K562 (cell line): ENCODE data around the gene MTHFR. TPM values are rescaled to one million over a fixed set of nuclear protein-coding genes. Genes with fewer than 3 reads are reported as not detected.

ENCODE experiments used
- ATF6 ChIP-seq: sonication (generic); formaldehyde crosslinking; IDR thresholded peaks from 2 replicates; pipeline ENCODE4 v1.4.0; 2020; ENCODE audit warnings: mild to moderate bottlenecking, missing genetic modification reagents
- FOXJ3 ChIP-seq: sonication (generic); formaldehyde crosslinking; IDR thresholded peaks from 2 replicates; pipeline ENCODE4 v1.4.0; 2020; ENCODE audit warnings: mild to moderate bottlenecking, missing genetic modification reagents
- HDAC8 ChIP-seq: fragments of 450-650 bp; IDR thresholded peaks from 2 replicates; pipeline ENCODE4 v1.6.1; 2016; ENCODE audit warnings: mild to moderate bottlenecking, missing genetic modification characterization, moderate library complexity, missing compliant biosample characterization
- IRF2 ChIP-seq: sonication (generic); formaldehyde crosslinking; IDR thresholded peaks from 2 replicates; pipeline ENCODE4 v1.8.1; 2022; ENCODE audit warnings: mild to moderate bottlenecking, missing genetic modification reagents
- NCOA2 ChIP-seq, 2 experiments: fragments of 450-650 bp; IDR thresholded peaks; 2 replicates each; pipeline ENCODE4 v1.6.1; 2018; ENCODE audit warnings: mild to moderate bottlenecking in 2 of 2, moderate library complexity in 1 of 2; ENCODE audit not compliant: partially characterized antibody in 2 of 2
- NR0B1 ChIP-seq: fragments of 450-650 bp; IDR thresholded peaks from one replicate; pipeline ENCODE4 v1.6.1; 2018; ENCODE audit warnings: mild to moderate bottlenecking, moderate library complexity; ENCODE audit not compliant: partially characterized antibody
- TAF1 ChIP-seq: IDR thresholded peaks from 2 replicates; pipeline ENCODE4 v1.6.1; 2011; ENCODE audit warnings: mild to moderate bottlenecking, low read length, moderate library complexity; ENCODE audit not compliant: insufficient read depth, control insufficient read depth, severe bottlenecking; ENCODE audit errors: extremely low read depth
- ZNF318 ChIP-seq, 2 experiments: fragments of 450-650 bp; IDR thresholded peaks; 2 replicates each; pipeline ENCODE4 v1.6.1; 2016; ENCODE audit warnings: mild to moderate bottlenecking in 2 of 2, borderline replicate concordance in 1 of 2, low read depth in 1 of 2, moderate library complexity in 1 of 2
- ZNF561 ChIP-seq: fragments of 450-650 bp; formaldehyde crosslinking; conservative IDR thresholded peaks from 2 replicates; pipeline ENCODE4 v1.4.0; 2020; ENCODE audit warnings: mild to moderate bottlenecking, moderate library complexity
- polyA plus RNA-seq, 8 experiments: library from polyadenylated mRNA; depleted of rRNA in 4 of 8; stranded (reverse) in 5 of 8; unstranded in 3 of 8; fragments of >200 nt; fragmentation: Nextera tagmentation in 2 of 8; fragmentation: Illumina TruSeq in 1 of 8; extraction: Ambion mirVana in 2 of 8; extraction: Trizol in 1 of 8; gene quantifications; 2 replicates each; pipeline versions ENCODE4 v1.2.1 to v1.2.3, GENCODE V29; 2011 to 2014; ENCODE audit warnings: inconsistent platforms in 1 of 8, missing spikeins in 1 of 8
- total RNA-seq, 7 experiments: library from RNA; depleted of rRNA in 6 of 7; stranded (reverse); fragments of >200 nt in 6 of 7; fragmentation: Illumina TruSeq in 2 of 7; extraction: Trizol in 2 of 7; gene quantifications; 2 replicates each; pipeline versions ENCODE4 v1.2.1 to v1.2.3, GENCODE V29; 2011 to 2021; ENCODE audit warnings: low replicate concordance in 1 of 7
- TF ChIP-seq, protein P1 (sequence below): sonication (generic); formaldehyde crosslinking; IDR thresholded peaks from 2 replicates; pipeline ENCODE4 v1.8.0; 2022; ENCODE audit warnings: missing genetic modification reagents, mild to moderate bottlenecking, borderline replicate concordance

Gene MTHFR
- total and polyA plus RNA-seq, 9 of the 15 experiments (the other 6 are each of a cell fraction or from before 2014, with no cell fraction given) = 5.0 to 104 (median 62.6) TPM

DNA sequence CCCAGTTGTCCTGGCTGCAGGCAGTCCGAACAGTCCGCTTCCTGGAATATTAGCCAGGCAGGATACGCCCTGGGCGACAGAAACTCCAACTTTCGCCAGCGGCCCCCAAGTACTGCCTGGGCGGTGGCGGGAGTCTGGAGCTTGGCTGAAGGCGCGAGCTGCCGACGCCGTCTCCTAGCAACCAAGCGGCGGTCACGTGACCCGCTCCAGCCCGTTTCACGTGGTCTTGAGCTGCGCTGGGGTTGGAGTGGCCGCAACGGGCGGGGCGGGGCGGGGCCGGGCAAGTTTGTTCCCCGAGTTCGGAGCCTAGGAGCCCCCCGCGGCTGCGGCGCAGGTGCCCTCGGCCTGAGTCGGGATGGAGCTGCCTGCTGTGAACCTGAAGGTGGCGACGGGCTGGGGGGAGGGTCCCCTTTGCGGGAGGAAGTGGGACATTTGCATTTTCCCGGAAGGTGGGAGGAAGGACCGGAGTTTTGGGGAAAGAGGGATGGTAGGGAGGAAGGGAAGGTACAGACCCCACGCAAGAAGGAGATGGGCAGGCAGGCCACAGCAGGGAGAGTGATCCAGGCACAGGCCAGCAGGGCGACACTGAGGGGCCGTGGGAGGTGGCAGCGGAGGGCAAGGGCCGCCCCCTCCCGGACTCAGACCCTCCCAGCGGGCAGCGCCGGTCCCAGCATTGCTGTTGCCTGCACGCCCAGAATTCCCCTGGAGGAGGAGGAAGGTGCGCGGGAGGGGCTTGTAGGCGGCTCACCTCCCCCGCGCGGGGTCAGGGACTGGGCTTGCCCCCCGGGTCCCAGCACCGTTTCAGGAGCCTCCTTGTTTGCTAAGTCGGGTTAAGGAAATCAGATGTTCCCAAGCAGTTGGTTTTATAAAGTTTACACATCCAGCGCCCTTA, 69.7 kb downstream of the MTHFR start, which contains the start of gene AGTRAP (continued):
- TF ChIP-seq ATF6 (CRISPR knock-in tag) (no peak), TAF1 (peak; percentile 29), ZNF561 (CRISPR knock-in tag) (0 out of 2 replicates have a peak, but pooled peaks have one; percentile 9), IRF2 (CRISPR knock-in tag) (no peak), NCOA2 (IDR thresholded peaks at IDR 0.05; ENCODE audit: partially characterized antibody in 2 of 2) (no peak), HDAC8 (tag) (0 out of 2 replicates have a peak, but pooled peaks have one; percentile 44), ZNF318 (IDR thresholded peaks at IDR 0.05; ENCODE audit: borderline replicate concordance in 1 of 2, low read depth in 1 of 2) (no peak), FOXJ3 (CRISPR knock-in tag) (no peak), NR0B1 (no peak)
- TF ChIP-seq, protein P1, sequence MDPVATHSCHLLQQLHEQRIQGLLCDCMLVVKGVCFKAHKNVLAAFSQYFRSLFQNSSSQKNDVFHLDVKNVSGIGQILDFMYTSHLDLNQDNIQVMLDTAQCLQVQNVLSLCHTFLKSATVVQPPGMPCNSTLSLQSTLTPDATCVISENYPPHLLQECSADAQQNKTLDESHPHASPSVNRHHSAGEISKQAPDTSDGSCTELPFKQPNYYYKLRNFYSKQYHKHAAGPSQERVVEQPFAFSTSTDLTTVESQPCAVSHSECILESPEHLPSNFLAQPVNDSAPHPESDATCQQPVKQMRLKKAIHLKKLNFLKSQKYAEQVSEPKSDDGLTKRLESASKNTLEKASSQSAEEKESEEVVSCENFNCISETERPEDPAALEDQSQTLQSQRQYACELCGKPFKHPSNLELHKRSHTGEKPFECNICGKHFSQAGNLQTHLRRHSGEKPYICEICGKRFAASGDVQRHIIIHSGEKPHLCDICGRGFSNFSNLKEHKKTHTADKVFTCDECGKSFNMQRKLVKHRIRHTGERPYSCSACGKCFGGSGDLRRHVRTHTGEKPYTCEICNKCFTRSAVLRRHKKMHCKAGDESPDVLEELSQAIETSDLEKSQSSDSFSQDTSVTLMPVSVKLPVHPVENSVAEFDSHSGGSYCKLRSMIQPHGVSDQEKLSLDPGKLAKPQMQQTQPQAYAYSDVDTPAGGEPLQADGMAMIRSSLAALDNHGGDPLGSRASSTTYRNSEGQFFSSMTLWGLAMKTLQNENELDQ = no peak
